CD4-positive, alpha-beta T cell treated with Interferon gamma for 1 hour (primary cell): ENCODE data around the gene ZC3HAV1L.
"Not testable (repeated sequence)": the region's sequence is repeated elsewhere in the genome, so short reads cannot be mapped to it uniquely, and the experiment has no call there.

Experiments used
- DNase-seq: peaks from one replicate; pipeline ENCODE4 v3.0.0-alpha.2; 2020

The ZC3HAV1L gene

GRCh38 chr7:139051655-139052054 is 15.8 kb upstream of the ZC3HAV1L start:
- no peak for DNase-seq

GRCh38 chr7:139049936-139050335 is 14.1 kb upstream of the ZC3HAV1L start:
- DNase-seq, result no peak

DNA sequence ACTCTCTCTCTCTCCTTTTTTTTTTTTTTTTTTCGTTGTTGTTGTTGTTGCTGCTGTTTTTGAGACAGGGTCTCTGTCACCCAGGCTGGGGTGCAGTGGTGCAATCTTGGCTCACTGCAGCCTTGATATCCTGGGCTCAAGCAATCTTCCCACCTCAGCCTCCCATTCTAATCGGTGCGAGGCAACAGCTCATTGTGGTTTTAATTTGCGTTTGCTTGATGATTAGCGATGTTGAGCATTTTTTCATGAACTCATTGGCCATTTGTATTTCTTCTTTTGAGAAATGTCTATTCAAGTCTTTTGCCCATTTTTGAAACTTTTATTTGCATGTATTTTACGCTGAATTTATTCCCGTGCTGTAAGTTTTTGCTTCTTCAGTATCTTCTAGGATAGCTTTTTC is 13.3 kb upstream of the ZC3HAV1L start:
- no peak for DNase-seq

DNA sequence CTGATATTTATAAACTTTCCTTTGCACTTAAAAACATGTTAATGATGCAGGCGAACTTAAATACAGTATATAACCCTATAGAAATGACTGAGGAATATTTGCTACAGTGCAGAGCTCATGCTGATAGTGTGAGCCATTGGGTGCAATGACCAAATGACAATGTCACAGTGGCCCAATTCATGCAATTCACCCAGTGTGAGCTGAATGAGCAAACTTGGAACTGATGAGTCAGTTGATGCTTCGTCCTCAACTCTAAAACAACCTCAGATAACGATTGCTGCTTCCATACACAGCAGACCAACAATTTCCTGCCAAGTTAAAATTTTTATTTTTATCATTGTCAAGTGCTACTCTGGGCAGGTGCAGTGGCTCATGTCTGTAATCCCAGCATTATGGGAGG is 12.1 kb upstream of the ZC3HAV1L start:
- no peak for DNase-seq

GRCh38 chr7:139046143-139046542 is 10.3 kb upstream of the ZC3HAV1L start:
- no peak for DNase-seq

- no peak for DNase-seq
Observed at GRCh38 chr7:139044813-139045794, 9.3 kb upstream of the ZC3HAV1L start.

DNA sequence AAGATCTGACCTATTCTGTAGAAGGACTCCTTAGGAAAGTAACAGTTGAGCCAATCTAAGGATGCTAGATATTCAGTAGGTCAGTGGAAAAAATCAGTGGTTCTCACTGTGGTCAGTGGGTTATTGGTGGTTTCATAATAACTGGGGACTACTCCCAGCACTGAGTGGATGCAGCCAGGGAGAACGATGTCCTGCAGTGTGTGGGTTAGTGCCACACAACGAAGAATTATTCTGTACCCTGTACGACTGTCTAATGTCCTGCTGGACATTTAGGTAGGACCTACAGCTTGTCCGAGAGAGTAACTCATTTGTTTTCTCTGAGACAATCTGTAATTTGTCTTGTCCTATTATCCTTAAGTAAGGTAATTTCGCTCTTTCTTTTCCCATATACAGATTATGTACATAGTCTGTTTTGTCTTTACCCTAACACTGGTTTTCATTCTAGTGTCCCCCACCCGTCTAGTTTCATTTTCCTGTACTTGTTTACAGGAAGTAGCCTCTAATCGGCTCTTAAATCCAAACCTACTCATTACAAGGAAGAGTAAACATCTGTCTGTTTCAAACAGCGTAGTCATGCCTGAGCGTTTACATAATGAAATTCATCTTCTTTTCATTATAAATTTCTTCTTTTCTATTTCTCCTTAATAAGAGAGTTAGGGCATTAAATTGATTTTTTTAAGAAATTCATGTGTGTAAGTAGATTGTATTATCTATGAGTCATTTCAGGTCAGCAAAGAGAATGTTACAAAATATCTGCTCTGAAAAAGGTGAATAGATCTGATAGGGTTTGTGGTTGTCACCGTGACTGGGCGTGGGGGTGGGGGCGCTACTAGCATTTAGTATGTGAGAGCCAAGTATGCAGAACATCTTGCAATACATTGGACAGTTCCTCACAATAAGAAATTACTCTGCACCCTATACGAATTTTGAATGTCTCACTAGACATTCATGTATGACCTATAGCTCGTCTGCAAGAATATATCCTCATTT is 8.3 kb upstream of the ZC3HAV1L start:
- DNase-seq, result peak; percentile 52

- DNase-seq, result no peak
Observed at GRCh38 chr7:139041378-139042085, 5.7 kb upstream of the ZC3HAV1L start.

GRCh38 chr7:139038691-139039090 is 2.8 kb upstream of the ZC3HAV1L start:
- DNase-seq, result no peak

DNA sequence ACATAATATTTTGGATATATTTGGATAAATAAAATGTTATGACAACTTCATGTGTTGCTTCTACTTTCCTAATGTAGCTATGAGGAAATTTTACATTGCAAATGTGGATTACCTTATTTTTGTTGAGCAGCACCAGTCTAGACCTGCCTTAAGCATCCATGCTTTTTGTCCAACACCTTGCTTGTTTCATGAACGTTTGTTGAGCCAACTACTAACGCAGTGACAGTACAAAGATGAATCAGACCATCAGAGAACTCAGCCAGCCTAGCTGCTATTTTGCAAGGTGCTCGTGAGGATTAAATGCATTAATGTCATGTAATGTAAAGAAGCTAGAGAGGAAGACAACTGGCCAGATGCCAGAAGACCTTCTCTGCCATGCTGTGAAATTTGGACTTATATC is 1.1 kb upstream of the ZC3HAV1L start:
- no peak for DNase-seq

DNA sequence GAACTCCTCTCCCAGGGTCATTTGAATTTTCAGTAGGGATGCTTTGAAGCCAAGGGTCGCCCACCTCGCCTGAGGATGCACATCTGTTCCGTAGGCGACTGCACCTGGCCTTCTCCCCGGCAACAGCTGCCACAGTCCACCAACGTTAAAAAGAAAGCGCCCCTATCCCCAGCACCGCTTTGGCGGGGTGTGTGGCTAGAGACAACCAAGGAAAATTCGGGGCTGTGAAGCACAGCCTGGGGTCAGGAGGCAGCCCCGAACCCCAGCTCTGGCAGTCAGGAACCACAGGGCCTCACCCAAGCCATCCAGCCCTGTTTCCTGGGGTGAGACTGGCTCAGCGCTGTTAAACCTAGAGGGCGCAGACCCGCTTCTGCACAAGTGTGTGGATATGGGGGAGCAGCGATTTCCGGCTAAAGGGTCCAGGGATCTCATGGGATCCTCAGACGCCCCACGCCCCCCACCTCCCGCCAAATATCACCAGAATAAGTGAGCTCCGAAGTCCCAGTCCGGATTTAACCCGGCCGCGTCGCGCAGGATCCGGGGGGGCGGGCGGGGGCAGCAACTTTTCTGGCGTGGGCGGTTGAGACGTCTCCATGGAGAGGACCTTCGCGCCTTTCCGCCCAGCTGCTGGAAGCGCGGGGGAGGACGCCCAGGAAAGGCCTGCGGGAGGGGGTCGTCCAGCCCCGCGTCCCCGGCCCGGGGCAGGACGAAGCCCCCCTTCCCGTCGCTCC is 822 bp downstream of the ZC3HAV1L start:
- no peak for DNase-seq

GRCh38 chr7:139034336-139034735 is 1.5 kb downstream of the ZC3HAV1L start:
- DNase-seq, result no peak

- no peak for DNase-seq
Observed at GRCh38 chr7:139033346-139034114, 2.3 kb downstream of the ZC3HAV1L start.

- no peak for DNase-seq
Observed at GRCh38 chr7:139032473-139032872, 3.4 kb downstream of the ZC3HAV1L start.

DNA sequence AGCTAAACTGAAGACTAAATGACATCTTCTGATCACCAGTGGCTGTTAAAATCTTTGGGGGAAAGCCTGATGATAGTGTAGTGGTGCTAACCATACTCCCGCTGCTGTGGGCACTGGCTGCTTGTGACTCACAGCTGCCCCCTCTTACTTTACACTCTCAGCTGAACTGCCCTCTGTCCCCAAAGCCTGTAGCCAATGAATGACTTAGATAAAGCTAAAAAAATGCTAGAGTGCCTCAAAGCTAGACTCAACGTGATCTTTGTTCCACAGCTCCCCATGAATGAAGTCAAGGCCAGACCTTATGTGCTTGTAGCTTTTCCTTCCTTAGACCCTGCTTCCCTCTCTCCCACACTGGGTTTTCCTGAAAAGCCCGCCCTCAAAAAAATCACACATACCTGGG is 6.5 kb downstream of the ZC3HAV1L start:
- no peak for DNase-seq

- no peak for DNase-seq
Observed at GRCh38 chr7:139026551-139026950, 9.3 kb downstream of the ZC3HAV1L start.

GRCh38 chr7:139025861-139026260 is 10.0 kb downstream of the ZC3HAV1L start:
- DNase-seq, result not testable (repeated sequence)

GRCh38 chr7:139023076-139023475 is 12.8 kb downstream of the ZC3HAV1L start:
- DNase-seq, result no peak

- no peak for DNase-seq
Observed at GRCh38 chr7:139022286-139022685, 13.6 kb downstream of the ZC3HAV1L start.

DNA sequence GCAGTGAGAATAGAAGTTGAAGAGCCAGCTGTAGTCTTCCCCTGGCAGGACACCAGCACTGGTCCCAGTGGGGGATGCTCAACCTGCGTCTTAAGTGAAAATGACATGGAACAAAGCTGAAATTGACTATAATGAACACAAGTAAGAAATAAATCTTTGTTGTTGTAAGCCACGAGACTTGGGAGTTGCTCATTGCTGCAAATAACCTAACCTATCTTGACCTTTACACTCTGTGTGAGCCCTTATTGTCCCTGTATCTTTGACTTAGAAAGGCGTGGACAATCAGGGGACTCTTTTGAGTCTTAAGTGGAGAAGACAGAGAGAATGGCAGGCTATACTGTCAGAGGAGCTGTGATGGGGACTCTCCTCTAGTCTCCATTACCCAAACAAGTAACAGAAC is 16.9 kb downstream of the ZC3HAV1L start:
- no peak for DNase-seq

- peak; percentile 52 for DNase-seq
Observed at GRCh38 chr7:139016931-139017511, 18.8 kb downstream of the ZC3HAV1L start.
